GM19023 (cell line): Measurements from ENCODE around the gene CNEP1R1.
"Not testable (repeated sequence)": the region's sequence is repeated elsewhere in the genome, so short reads cannot be mapped to it uniquely, and the experiment has no call there.

ENCODE experiments used
- ATAC-seq: cut with Tn5 transposase; IDR thresholded peaks from one replicate; pipeline ENCODE4 v1.9.1; 2021; ENCODE audit warnings: mild to moderate bottlenecking, moderate library complexity; ENCODE audit not compliant: unreplicated experiment

The CNEP1R1 gene

GRCh38 chr16:50024684-50025536 lies at the start of gene CNEP1R1:
TSS of gene CNEP1R1 (plus strand) at chr16:50025225. CDS start at chr16:50025316, 91 bp downstream.
- peak; percentile 99 for ATAC-seq

GRCh38 chr16:49977427-49977826 lies 47.6 kb upstream of the CNEP1R1 start:
- ATAC-seq = no peak

GRCh38 chr16:49978569-49979326 lies 46.3 kb upstream of the CNEP1R1 start:
- ATAC-seq = no peak

- ATAC-seq = no peak
Measured at GRCh38 chr16:49980166-49980565, 44.9 kb upstream of the CNEP1R1 start.

GRCh38 chr16:49986351-49987124 lies 38.5 kb upstream of the CNEP1R1 start:
- ATAC-seq = no peak

- ATAC-seq = no peak
Measured at GRCh38 chr16:49987381-49987780, 37.6 kb upstream of the CNEP1R1 start.

GRCh38 chr16:49992825-49993224 lies 32.2 kb upstream of the CNEP1R1 start:
- ATAC-seq = no peak

GRCh38 chr16:49993579-49993978 lies 31.4 kb upstream of the CNEP1R1 start:
- no peak for ATAC-seq

- ATAC-seq = no peak
Measured at GRCh38 chr16:49994006-49994405, 31.0 kb upstream of the CNEP1R1 start.

GRCh38 chr16:49995720-49996119 lies 29.3 kb upstream of the CNEP1R1 start:
- ATAC-seq = no peak

- no peak for ATAC-seq
Measured at GRCh38 chr16:49997721-49998251, 27.2 kb upstream of the CNEP1R1 start.

- no peak for ATAC-seq
Measured at GRCh38 chr16:49998991-49999390, 26.0 kb upstream of the CNEP1R1 start.

- ATAC-seq = no peak
Measured at GRCh38 chr16:50001144-50001543, 23.9 kb upstream of the CNEP1R1 start.

- no peak for ATAC-seq
Measured at GRCh38 chr16:50002190-50002589, 22.8 kb upstream of the CNEP1R1 start.

- no peak for ATAC-seq
Measured at GRCh38 chr16:50004239-50004638, 20.8 kb upstream of the CNEP1R1 start.

GRCh38 chr16:50006964-50007363 lies 18.1 kb upstream of the CNEP1R1 start:
- no peak for ATAC-seq

GRCh38 chr16:50007744-50008143 lies 17.3 kb upstream of the CNEP1R1 start:
- ATAC-seq = no peak

GRCh38 chr16:50010212-50010611 lies 14.8 kb upstream of the CNEP1R1 start:
- no peak for ATAC-seq

GRCh38 chr16:50011707-50012106 lies 13.3 kb upstream of the CNEP1R1 start:
- ATAC-seq = no peak

GRCh38 chr16:50012182-50012581 lies 12.8 kb upstream of the CNEP1R1 start:
- no peak for ATAC-seq

GRCh38 chr16:50014211-50014610 lies 10.8 kb upstream of the CNEP1R1 start:
- not testable (repeated sequence) for ATAC-seq
